SK-N-SH (cell line): ENCODE measurements around the gene PTOV1. TPM values are rescaled to one million over a fixed set of nuclear protein-coding genes. Genes with fewer than 3 reads are reported as not detected.

Experiments used
- CTCF ChIA-PET: fragments of 300-600, 350-600 bp; formaldehyde crosslinking; extraction: SDS; loops from one replicate; lab custom pipeline; 2021; lab: Yijun Ruan, JAX
- POLR2A ChIA-PET: fragments of 350-600 bp; sonication (Branson Sonifier 250); formaldehyde crosslinking; extraction: SDS; loops from one replicate; lab custom pipeline; 2020; ENCODE audit warnings: antibody characterized with exemption, inconsistent platforms; lab: Yijun Ruan, JAX
- DNase-seq: peaks from one replicate; pipeline ENCODE4 v3.0.0; 2012
- H2AFZ ChIP-seq: fragments of 200-600 bp; sonication (generic); 2 replicates; pipeline ENCODE4 v1.8.1; 2016; ENCODE audit warnings: antibody characterized with exemption, mild to moderate bottlenecking, low read depth
- H3F3A ChIP-seq: fragments of 200-600 bp; sonication (generic); replicated peaks from 2 replicates; pipeline ENCODE3; 2016; ENCODE audit warnings: antibody characterized with exemption, mild to moderate bottlenecking; ENCODE audit not compliant: insufficient read depth
- H3K27ac ChIP-seq, 2 experiments: fragments of 200-500 bp in 1 of 2; fragments of 200-600 bp in 1 of 2; sonication (Bioruptor generic) in 1 of 2; sonication (generic), shearing (Covaris generic) in 1 of 2; 2 replicates each; pipeline versions ENCODE4 v1.5.1 to v1.6.1; 2014 to 2016; ENCODE audit warnings: low read depth in 2 of 2, inconsistent platforms in 1 of 2, low read length in 1 of 2, mild to moderate bottlenecking in 1 of 2, mixed read lengths in 1 of 2
- H3K27me3 ChIP-seq: fragments of 200-600 bp; sonication (generic), shearing (Covaris generic); 2 replicates; pipeline ENCODE4 v1.6.1; 2016; ENCODE audit warnings: mixed run types; ENCODE audit not compliant: insufficient read depth
- H3K36me3 ChIP-seq, 2 experiments: fragments of 200-500 bp in 1 of 2; fragments of 200-600 bp in 1 of 2; sonication (Bioruptor generic) in 1 of 2; sonication (generic) in 1 of 2; replicated peaks in 1 of 2; 2 replicates each; pipeline versions ENCODE3 to v1.5.1; 2014 to 2016; ENCODE audit warnings: low read length in 1 of 2, mild to moderate bottlenecking in 1 of 2; ENCODE audit not compliant: insufficient read depth in 2 of 2, control insufficient read depth in 1 of 2
- H3K4me1 ChIP-seq, 2 experiments: fragments of 200-500 bp in 1 of 2; fragments of 200-600 bp in 1 of 2; sonication (Bioruptor generic) in 1 of 2; sonication (generic), shearing (Covaris generic) in 1 of 2; 2 replicates each; pipeline versions ENCODE4 v1.5.1 to v1.6.1; 2014 to 2016; ENCODE audit warnings: low read depth in 1 of 2, low read length in 1 of 2, mixed run types in 1 of 2; ENCODE audit not compliant: insufficient read depth in 2 of 2, control insufficient read depth in 1 of 2
- H3K4me2 ChIP-seq: fragments of 200-600 bp; sonication (generic), shearing (Covaris generic); 2 replicates; pipeline ENCODE4 v1.6.1; 2017; ENCODE audit warnings: mixed run types
- H3K4me3 ChIP-seq, 2 experiments: fragments of 200-500 bp in 1 of 2; fragments of 200-600 bp in 1 of 2; sonication (Bioruptor generic) in 1 of 2; sonication (generic), shearing (Covaris generic) in 1 of 2; 2 replicates each; pipeline versions ENCODE4 v1.5.1 to v1.8.1; 2014 to 2016; ENCODE audit warnings: low read depth in 2 of 2, inconsistent platforms in 1 of 2, low read length in 1 of 2, mild to moderate bottlenecking in 1 of 2, mixed read lengths in 1 of 2, moderate library complexity in 1 of 2
- H3K79me2 ChIP-seq: fragments of 200-600 bp; sonication (generic); 2 replicates; pipeline ENCODE4 v1.8.1; 2017; ENCODE audit warnings: mild to moderate bottlenecking; ENCODE audit not compliant: insufficient read depth
- H3K9ac ChIP-seq: fragments of 200-600 bp; sonication (generic); 2 replicates; pipeline ENCODE4 v1.6.1; 2017; ENCODE audit warnings: mixed run types
- H3K9me2 ChIP-seq: fragments of 200-600 bp; sonication (generic); 2 replicates; pipeline ENCODE4 v1.6.1; 2017; ENCODE audit warnings: mixed run types
- H3K9me3 ChIP-seq: fragments of 200-600 bp; sonication (generic); 2 replicates; pipeline ENCODE4 v1.6.1; 2017; ENCODE audit warnings: mixed run types, mild to moderate bottlenecking, moderate library complexity
- H4K20me1 ChIP-seq: fragments of 200-600 bp; sonication (generic); 2 replicates; pipeline ENCODE4 v1.6.1; 2017; ENCODE audit warnings: mild to moderate bottlenecking, mixed run types; ENCODE audit not compliant: insufficient read depth
- ELF1 ChIP-seq: IDR thresholded peaks from 2 replicates; pipeline ENCODE4 v1.4.0; 2012
- FOSL2 ChIP-seq: IDR thresholded peaks from 2 replicates; pipeline ENCODE4 v1.4.0; 2012; ENCODE audit warnings: low read depth, mild to moderate bottlenecking, moderate library complexity, borderline replicate concordance
- FOXJ3 ChIP-seq: sonication (generic); formaldehyde crosslinking; IDR thresholded peaks from 2 replicates; pipeline ENCODE4 v1.5.1; 2020; ENCODE audit warnings: mild to moderate bottlenecking, missing genetic modification reagents
- GABPA ChIP-seq: IDR thresholded peaks from 2 replicates; pipeline ENCODE4 v1.4.0; 2012; ENCODE audit warnings: low read depth, mild to moderate bottlenecking
- GATA2 ChIP-seq: sonication (generic); formaldehyde crosslinking; IDR thresholded peaks from 2 replicates; pipeline ENCODE4 v1.5.0; 2020; ENCODE audit warnings: mild to moderate bottlenecking, missing genetic modification reagents
- JUND ChIP-seq: IDR thresholded peaks from 2 replicates; pipeline ENCODE4 v1.4.0; 2012
- MEF2A ChIP-seq: IDR thresholded peaks from 2 replicates; pipeline ENCODE4 v1.4.0; 2012; ENCODE audit warnings: low read depth, borderline replicate concordance
- NFIC ChIP-seq: IDR thresholded peaks from 2 replicates; pipeline ENCODE4 v1.4.0; 2012; ENCODE audit warnings: borderline replicate concordance
- NRF1 ChIP-seq: IDR thresholded peaks from 2 replicates; pipeline ENCODE4 v1.6.1; 2012; ENCODE audit warnings: low read depth, mild to moderate bottlenecking, low read length
- REST ChIP-seq: IDR thresholded peaks from 2 replicates; pipeline ENCODE4 v1.6.1; 2012; ENCODE audit warnings: mild to moderate bottlenecking, low read depth, low read length, moderate library complexity
- RFX5 ChIP-seq: IDR thresholded peaks from 2 replicates; pipeline ENCODE4 v1.6.1; 2012; ENCODE audit warnings: mild to moderate bottlenecking, improper control_type of control experiment, low read length
- SIN3A ChIP-seq: IDR thresholded peaks from 2 replicates; pipeline ENCODE4 v1.6.1; 2012; ENCODE audit warnings: low read depth, mild to moderate bottlenecking, low read length, moderate library complexity, borderline replicate concordance
- TCF12 ChIP-seq: IDR thresholded peaks from 2 replicates; pipeline ENCODE4 v1.4.0; 2012
- TEAD4 ChIP-seq: IDR thresholded peaks from 2 replicates; pipeline ENCODE4 v1.4.0; 2012; ENCODE audit warnings: mild to moderate bottlenecking, borderline replicate concordance; ENCODE audit not compliant: insufficient read depth
- USF2 ChIP-seq: fragments of 150-350 bp; IDR thresholded peaks from 2 replicates; pipeline ENCODE4 v1.6.1; 2017; ENCODE audit warnings: antibody characterized with exemption, low read length, low read depth, borderline replicate concordance
- WGBS: methylation state at CpG from one replicate; pipeline ENCODE4 v1.1.6; 2017; ENCODE audit warnings: low lambda C conversion rate; 5-methylcytosine and 5-hydroxymethylcytosine counted together
- polyA plus RNA-seq, 3 experiments: library from polyadenylated mRNA; depleted of rRNA; stranded (reverse); fragments of >200 nt; gene quantifications; 2 replicates each; pipeline ENCODE4 v1.2.3, GENCODE V29; 2012
- TF ChIP-seq, protein P1 (sequence below): IDR thresholded peaks from 2 replicates; pipeline ENCODE4 v1.4.0; 2012; ENCODE audit warnings: low read depth, borderline replicate concordance

Gene PTOV1
- polyA plus RNA-seq, 1 of the 3 experiments (the other 2 are of a cell fraction), result 95.0 TPM

DNA sequence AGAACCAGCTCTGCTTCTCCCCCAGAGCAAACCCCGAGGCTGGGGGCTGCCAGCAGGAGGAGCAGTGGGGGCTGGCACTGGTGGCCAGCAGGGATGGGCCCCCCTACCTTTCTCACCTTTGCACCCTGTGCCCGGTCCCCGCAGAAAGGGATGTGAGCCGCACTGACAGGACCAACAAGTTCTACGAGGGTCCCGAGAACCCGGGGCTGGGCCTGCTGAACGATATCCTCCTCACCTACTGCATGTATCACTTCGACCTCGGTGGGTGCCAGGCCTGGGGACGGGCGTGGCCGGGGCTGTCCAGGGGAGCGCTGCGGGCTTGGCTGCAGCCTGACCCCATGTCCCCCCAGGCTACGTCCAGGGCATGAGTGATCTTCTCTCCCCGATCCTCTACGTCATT lies 33.1 kb downstream of the PTOV1 start (continued):
- TF ChIP-seq RFX5 (no peak), JUND (no peak), NFIC (no peak)

- DNase-seq, result no peak
- Histone ChIP-seq H2AFZ (no peak overlapping the region), H3K4me3 (no peak overlapping the region), H3K27me3 (no peaks in the 10 kb centered on the region), H4K20me1 (no peaks in the 10 kb centered on the region), H3K79me2 (0 out of 2 replicates have a peak, but pooled peaks cover 3% of the 10 kb centered on the region), H3K36me3 (peaks cover 36 to 48% of the 10 kb centered on the region in 2 experiments), H3K9me2 (no peaks in the 10 kb centered on the region), H3K27ac (no peak overlapping the region), H3K4me2 (no peak overlapping the region), H3K9me3 (no peaks in the 10 kb centered on the region), H3K4me1 (peaks cover 0 to under 1% of the 10 kb centered on the region in 2 experiments; a peak in 1 of 4 replicates), H3F3A (peaks cover 10% of the 10 kb centered on the region), H3K9ac (no peak overlapping the region)
- no peak for TF ChIP-seq FOXJ3 (CRISPR knock-in tag)
- no peak for TF ChIP-seq REST
- no peak for TF ChIP-seq NRF1
- TF ChIP-seq TCF12, result no peak
- no peak for TF ChIP-seq USF2
- no peak for TF ChIP-seq SIN3A
- TF ChIP-seq, protein P1, sequence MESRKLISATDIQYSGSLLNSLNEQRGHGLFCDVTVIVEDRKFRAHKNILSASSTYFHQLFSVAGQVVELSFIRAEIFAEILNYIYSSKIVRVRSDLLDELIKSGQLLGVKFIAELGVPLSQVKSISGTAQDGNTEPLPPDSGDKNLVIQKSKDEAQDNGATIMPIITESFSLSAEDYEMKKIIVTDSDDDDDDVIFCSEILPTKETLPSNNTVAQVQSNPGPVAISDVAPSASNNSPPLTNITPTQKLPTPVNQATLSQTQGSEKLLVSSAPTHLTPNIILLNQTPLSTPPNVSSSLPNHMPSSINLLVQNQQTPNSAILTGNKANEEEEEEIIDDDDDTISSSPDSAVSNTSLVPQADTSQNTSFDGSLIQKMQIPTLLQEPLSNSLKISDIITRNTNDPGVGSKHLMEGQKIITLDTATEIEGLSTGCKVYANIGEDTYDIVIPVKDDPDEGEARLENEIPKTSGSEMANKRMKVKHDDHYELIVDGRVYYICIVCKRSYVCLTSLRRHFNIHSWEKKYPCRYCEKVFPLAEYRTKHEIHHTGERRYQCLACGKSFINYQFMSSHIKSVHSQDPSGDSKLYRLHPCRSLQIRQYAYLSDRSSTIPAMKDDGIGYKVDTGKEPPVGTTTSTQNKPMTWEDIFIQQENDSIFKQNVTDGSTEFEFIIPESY, result no peak
- no peak for TF ChIP-seq JUND
- no peak for TF ChIP-seq TEAD4
- no peak for TF ChIP-seq GATA2
- TF ChIP-seq GABPA, result no peak
- TF ChIP-seq ELF1, result no peak
- TF ChIP-seq FOSL2, result no peak
- TF ChIP-seq MEF2A, result no peak
- CTCF ChIA-PET, result no interaction called here
- POLR2A ChIA-PET, result no interaction called here
- 93% methylated on average over 2 of the region's 3 CpGs for WGBS
Measured at GRCh38 chr19:49884760-49885159, 33.8 kb downstream of the PTOV1 start.
